Psoas muscle (tissue), 8 donors: ENCODE results near the gene NDC80. TPM values are rescaled to one million over a fixed set of nuclear protein-coding genes. Genes with fewer than 3 reads are reported as not detected.
A peak's percentile ranks its signal among the peaks of the same experiment; 100 is the strongest.

ENCODE experiments used
- ATAC-seq, 4 donors: fragments of 200-7000 bp; cut with Tn5 transposase; one replicate each; pipeline ENCODE4 v1.9.1; 2020; ENCODE audit warnings: moderate library complexity in 3 of 4, mild to moderate bottlenecking in 2 of 4
- DNase-seq, 2 donors: peaks; one replicate each; pipeline ENCODE4 v3.0.0-alpha.2; 2020
- H3K27ac ChIP-seq: fragments of 200-600 bp; one replicate; pipeline ENCODE4 v1.8.0; 2022
- H3K27me3 ChIP-seq, 3 donors: fragments of 200-600 bp in 1 of 3; one replicate each; pipeline versions ENCODE4 v1.6.1 to v1.8.0; 2013 to 2022; ENCODE audit warnings: low read length in 2 of 3, mild to moderate bottlenecking in 2 of 3, moderate library complexity in 1 of 3; ENCODE audit not compliant: insufficient read depth in 3 of 3
- H3K36me3 ChIP-seq, 2 donors: fragments of 200-600 bp in 1 of 2; one replicate each; pipeline versions ENCODE4 v1.6.1 to v1.8.0; 2013 to 2022; ENCODE audit warnings: low read depth in 1 of 2, mild to moderate bottlenecking in 1 of 2, moderate library complexity in 1 of 2; ENCODE audit not compliant: insufficient read depth in 1 of 2
- H3K4me1 ChIP-seq: fragments of 200-600 bp; one replicate; pipeline ENCODE4 v1.8.0; 2022
- H3K4me3 ChIP-seq: fragments of 200-600 bp; one replicate; pipeline ENCODE4 v1.8.0; 2022; ENCODE audit warnings: mild to moderate bottlenecking
- H3K9me3 ChIP-seq: fragments of 200-600 bp; one replicate; pipeline ENCODE4 v1.8.0; 2022
- WGBS, 3 donors: extraction: QIAGEN DNeasy Blood & Tissue Kit; methylation state at CpG; one replicate each; pipeline versions ENCODE4 v1.1.6 to v1.1.7; 2013; 5-methylcytosine and 5-hydroxymethylcytosine counted together
- intact Hi-C, 2 donors: fragments of 100-400 bp; cut with DNase I; formaldehyde crosslinking; loops; one replicate each; pipeline versions ENCODE4 v1.11.0 to v1.14.2; 2022
- polyA plus RNA-seq, 3 donors: library from polyadenylated mRNA; stranded (reverse); fragments of 200-250 nt; gene quantifications; one replicate each; pipeline ENCODE4 v1.2.3, GENCODE V29; 2013
- total RNA-seq, 4 donors: library from RNA; stranded (reverse); fragmentation: NEBNext Ultra II Directional in 2 of 4; extraction: Animal tissue kit (Norgen Biotek cat#: 25700) in 2 of 4; gene quantifications; one replicate each; pipeline versions ENCODE4 v1.2.1 to v1.2.4, GENCODE V29; 2021 to 2023
- TF ChIP-seq, protein P1 (sequence below): fragments of 200-600 bp; IDR thresholded peaks from one replicate; pipeline ENCODE4 v1.8.0; 2022; ENCODE audit warnings: antibody characterized with exemption
- donor health status: healthy with polysubstance abuse.
- donor health status: DM: no; HTN: no; CAD: no; lungs with moderate emphysema.
- donor health status: Bipolar disorder and iron deficiency.
- donor health status: healthy.
- donor health status: DM: yes; HTN: yes; CAD: no.
- donor health status: DM: no; HTN: no; CAD: no.
- donor health status: DM: no; HTN: no; CAD: no.
- donor health status: DM: yes; HTN: yes; CAD: no.

NDC80 gene
- total and polyA plus RNA-seq, 7 donors: 0.12 to 0.42 (median 0.17) TPM; not detected in 2

DNA sequence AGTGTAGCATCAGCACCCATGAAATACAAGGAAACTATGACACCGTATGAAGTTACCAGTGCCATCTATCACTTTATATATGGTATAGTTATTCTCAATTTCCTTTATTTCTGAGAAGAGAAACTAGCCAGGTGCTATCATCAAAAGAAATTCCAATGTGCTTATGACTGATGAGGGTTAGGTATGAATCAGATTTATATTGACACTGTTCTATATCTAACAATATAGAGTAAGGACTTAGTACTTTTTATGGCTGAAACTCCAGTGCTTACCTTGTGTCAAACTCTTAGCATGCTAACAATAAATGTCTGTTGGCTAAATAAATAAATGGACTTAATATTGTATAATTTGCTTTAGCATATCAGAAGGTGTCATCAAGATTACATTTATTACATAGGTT, 7.0 kb upstream of the NDC80 start:
- DNase-seq (no peak), ATAC-seq (no peak)
- H3K9me3 ChIP-seq: no peaks in the 10 kb centered on the region
- WGBS, 3 donors: 90 to 95% (median 95%) methylated on average over 1 of the region's 1 CpG
- no peaks in the 10 kb centered on the region for H3K4me1 ChIP-seq
- intact Hi-C loops: loop anchor here in 1 of 2 donors (10.0 kb wide), 1 partner anchor 90 kb away; the partner anchor contains the start of gene SMCHD1
- H3K4me3 ChIP-seq: no peak overlapping the region
- TF ChIP-seq, protein P1, sequence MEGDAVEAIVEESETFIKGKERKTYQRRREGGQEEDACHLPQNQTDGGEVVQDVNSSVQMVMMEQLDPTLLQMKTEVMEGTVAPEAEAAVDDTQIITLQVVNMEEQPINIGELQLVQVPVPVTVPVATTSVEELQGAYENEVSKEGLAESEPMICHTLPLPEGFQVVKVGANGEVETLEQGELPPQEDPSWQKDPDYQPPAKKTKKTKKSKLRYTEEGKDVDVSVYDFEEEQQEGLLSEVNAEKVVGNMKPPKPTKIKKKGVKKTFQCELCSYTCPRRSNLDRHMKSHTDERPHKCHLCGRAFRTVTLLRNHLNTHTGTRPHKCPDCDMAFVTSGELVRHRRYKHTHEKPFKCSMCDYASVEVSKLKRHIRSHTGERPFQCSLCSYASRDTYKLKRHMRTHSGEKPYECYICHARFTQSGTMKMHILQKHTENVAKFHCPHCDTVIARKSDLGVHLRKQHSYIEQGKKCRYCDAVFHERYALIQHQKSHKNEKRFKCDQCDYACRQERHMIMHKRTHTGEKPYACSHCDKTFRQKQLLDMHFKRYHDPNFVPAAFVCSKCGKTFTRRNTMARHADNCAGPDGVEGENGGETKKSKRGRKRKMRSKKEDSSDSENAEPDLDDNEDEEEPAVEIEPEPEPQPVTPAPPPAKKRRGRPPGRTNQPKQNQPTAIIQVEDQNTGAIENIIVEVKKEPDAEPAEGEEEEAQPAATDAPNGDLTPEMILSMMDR: no peak
- peaks cover 0 to 58% of the 10 kb centered on the region in 2 donors for H3K36me3 ChIP-seq
- no peak overlapping the region for H3K27ac ChIP-seq
- H3K27me3 ChIP-seq: no peaks in the 10 kb centered on the region

DNA sequence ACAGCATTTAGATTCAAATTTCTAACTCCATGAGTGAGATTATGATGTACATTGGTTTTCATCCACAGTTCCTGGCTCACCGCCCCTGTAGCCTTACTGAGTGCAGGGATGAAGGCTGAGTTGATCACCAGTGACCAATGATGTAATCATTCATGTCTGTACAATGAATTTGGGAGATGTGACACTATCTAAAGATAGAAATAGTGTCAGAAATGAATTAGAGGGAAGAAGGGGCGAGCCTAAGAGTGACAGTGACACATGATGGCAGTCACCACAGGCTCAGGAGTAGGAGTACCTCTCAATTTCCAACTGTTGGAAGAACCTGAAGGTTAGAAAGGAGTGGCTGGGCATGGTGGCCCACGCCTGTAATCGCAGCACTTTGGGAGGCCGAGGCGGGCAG, 3.2 kb upstream of the NDC80 start:
- intact Hi-C loops: loop anchor here in 1 of 2 donors (10.0 kb wide), 1 partner anchor 87 kb away; the partner anchor contains the start of gene SMCHD1
- peaks cover 0 to 34% of the 10 kb centered on the region in 2 donors for H3K36me3 ChIP-seq

DNA sequence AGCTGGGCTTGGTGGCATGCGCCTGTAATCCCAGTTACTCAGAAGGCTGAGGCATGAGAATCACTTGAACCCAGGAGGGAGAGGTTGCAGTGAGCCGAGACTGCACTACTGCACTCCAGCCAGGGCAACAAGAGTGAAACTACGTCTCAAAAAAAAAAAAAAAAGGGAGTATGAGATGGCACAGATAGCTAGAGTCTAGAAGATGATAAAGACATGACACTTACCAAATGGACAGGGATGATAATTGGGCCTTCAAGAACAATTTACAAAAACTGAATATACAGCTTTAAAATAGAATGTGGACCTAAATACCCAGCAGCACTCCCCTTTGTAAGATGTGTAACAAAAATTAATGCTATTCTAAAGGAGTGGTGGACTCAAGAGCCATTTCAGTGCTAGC, 2.8 kb upstream of the NDC80 start:
- Histone ChIP-seq H3K27ac (no peak overlapping the region), H3K9me3 (no peaks in the 10 kb centered on the region), H3K4me1 (peaks cover 15% of the 10 kb centered on the region), H3K27me3 (no peaks in the 10 kb centered on the region), H3K4me3 (no peak overlapping the region), H3K36me3 (peaks cover 0 to 34% of the 10 kb centered on the region in 2 donors)
- intact Hi-C loops: loop anchor here in 1 of 2 donors (10.0 kb wide), 1 partner anchor 86 kb away; the partner anchor contains the start of gene SMCHD1
- TF ChIP-seq, protein P1: no peak
- ATAC-seq (no peak), DNase-seq (no peak)
- 91 to 96% (median 95%) methylated on average over 3 of the region's 3 CpGs for WGBS, 3 donors

More for the DNA sequence above, 3.2 kb upstream of the NDC80 start:
- Histone ChIP-seq H3K9me3 (no peaks in the 10 kb centered on the region), H3K4me3 (no peak overlapping the region), H3K4me1 (peaks cover 15% of the 10 kb centered on the region), H3K27me3 (no peaks in the 10 kb centered on the region), H3K27ac (no peak overlapping the region)
- ATAC-seq (no peak), DNase-seq (no peak)
- WGBS, 3 donors: 72 to 82% (median 76%) methylated on average over 6 of the region's 6 CpGs
- TF ChIP-seq, protein P1: no peak

DNA sequence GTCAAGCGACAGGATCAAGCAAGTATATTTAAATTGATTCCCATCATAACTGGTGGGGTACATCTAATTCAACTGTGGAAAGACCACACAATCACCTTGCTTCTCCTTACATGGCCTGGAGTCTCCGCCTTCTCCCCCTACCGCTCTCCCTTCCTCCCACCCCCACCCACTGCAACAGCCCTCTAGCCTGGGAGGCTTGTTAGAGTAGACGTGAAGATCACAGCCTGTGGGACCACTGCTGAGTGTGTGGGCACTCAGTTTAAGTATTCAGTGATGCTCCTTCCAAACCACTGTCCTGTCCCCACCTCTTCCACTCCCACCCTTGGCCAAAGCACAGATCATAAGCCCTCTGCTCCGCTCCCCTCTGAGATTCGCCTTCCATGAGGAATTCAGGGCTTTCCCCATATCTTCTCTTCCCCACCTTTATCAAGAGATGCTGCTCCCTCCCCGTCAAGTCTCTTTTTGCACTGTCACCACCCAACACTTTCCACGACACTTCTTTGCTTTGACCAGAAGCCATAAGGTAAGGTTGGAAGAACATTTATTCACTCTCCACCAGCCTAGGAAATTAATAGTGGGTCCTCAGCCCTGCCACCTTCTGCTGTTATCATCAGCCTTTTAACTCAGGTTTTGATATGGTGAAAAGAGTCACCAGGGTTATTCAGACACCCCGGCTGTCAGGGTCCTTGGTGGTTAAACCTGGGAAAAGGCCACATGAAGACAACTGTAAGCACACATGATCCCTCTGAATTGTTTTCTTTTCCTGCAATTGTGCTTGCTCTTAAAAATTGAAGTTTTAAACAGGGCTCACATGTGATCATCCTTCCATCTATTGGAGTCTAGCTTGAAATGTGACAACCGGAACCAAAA, 1.8 kb upstream of the NDC80 start:
- WGBS, 3 donors: 84 to 88% (median 85%) methylated on average over 10 of the region's 10 CpGs
- peaks cover 0 to 28% of the 10 kb centered on the region in 2 donors for H3K36me3 ChIP-seq
- no peaks in the 10 kb centered on the region for H3K9me3 ChIP-seq
- H3K27ac ChIP-seq: no peak overlapping the region
- DNase-seq (no peak), ATAC-seq (no peak)
- TF ChIP-seq, protein P1: no peak
- H3K4me3 ChIP-seq: peak overlapping the region; percentile 81
- intact Hi-C loops: loop anchor here (5.0 to 10.0 kb wide), 2 partner anchors 85 to 88 kb away; partner anchors contain the start of gene SMCHD1 (in 2 of the 2)
- peaks cover 15% of the 10 kb centered on the region for H3K4me1 ChIP-seq
- H3K27me3 ChIP-seq: no peaks in the 10 kb centered on the region
